ENCODE measurements around the gene CD44. TPM values are rescaled to one million over a fixed set of nuclear protein-coding genes. Genes with fewer than 3 reads are reported as not detected.
A peak's percentile ranks its signal among the peaks of the same experiment; 100 is the strongest.

The CD44 gene
- total and polyA plus RNA-seq, 8 donors, result 332 to 693 (median 504) TPM

DNA sequence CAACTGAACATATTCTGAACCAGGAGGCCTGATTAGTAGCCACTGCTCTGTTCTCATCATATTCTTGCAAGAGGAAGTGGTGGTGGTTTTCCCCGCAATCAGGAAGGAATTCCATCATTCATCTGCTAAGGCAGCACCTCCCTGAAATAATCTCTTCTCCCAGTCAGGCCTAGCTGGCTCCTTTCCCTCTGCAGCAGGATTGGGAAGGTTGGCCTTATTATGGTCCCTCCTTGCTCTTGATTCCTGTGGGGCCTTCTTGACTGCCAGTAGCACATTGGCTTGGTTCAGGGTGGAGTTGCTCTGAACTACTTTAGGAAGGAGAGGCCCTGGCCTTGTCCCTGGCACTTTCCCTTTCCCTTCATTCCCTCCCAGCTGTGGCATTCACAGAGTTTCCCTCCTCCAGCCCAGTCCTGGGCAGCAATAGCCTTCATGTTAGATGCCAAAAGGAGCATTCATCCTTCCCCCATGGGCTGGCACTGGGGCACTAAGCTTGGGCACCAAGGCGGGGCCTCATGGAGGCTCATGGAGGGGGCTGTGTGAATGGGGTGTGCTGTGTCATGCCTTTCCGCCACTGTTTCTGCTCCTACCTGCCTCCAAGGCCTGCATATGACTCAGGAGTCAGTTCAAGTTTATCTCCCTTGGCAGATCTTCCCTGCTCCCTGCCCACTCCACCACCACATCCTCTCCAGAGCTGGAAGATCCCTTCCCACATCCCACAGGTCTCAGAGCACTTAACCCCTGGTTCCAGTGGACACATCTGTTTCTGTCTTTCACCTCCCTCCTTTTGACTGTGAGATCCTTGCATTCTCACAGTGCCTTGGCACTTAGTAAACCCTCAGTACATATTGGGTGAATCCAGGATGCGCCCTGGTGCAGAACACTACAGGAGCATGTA lies 27.6 kb upstream of the CD44 start:
- no peak for TF ChIP-seq CTCF (IDR thresholded peaks at IDR 0.05)
- Histone ChIP-seq H3K27me3 (no peaks in the 10 kb centered on the region), H3K9me3 (no peaks in the 10 kb centered on the region), H3K4me3 (no peak overlapping the region), H3K27ac (peak overlapping the region in 1 of 2 donors; percentile 43), H3K36me3 (no peaks in the 10 kb centered on the region), H3K4me1 (peaks cover 0 to 21% of the 10 kb centered on the region in 2 donors)
- ATAC-seq (peak; percentile 53), DNase-seq (no peak)
- intact Hi-C loops (cut with DNase I), result no loop called here

- no peak for DNase-seq
- no peak overlapping the region for H3K4me3 ChIP-seq
- no peaks in the 10 kb centered on the region for H3K9me3 ChIP-seq
- H3K27ac ChIP-seq, result no peak overlapping the region
- ATAC-seq, result peak; percentile 37
- H3K36me3 ChIP-seq, result no peaks in the 10 kb centered on the region
- no peaks in the 10 kb centered on the region for H3K27me3 ChIP-seq
- no peak for TF ChIP-seq CTCF (IDR thresholded peaks at IDR 0.05)
- H3K4me1 ChIP-seq, result peaks cover 0 to 18% of the 10 kb centered on the region in 2 donors
- intact Hi-C loops (cut with DNase I), result no loop called here
Observed at GRCh38 chr11:35112056-35112845, 26.7 kb upstream of the CD44 start.

GRCh38 chr11:35112846-35113105 lies 26.2 kb upstream of the CD44 start:
- Histone ChIP-seq H3K36me3 (no peaks in the 10 kb centered on the region), H3K9me3 (no peaks in the 10 kb centered on the region), H3K4me1 (peaks cover 0 to 18% of the 10 kb centered on the region in 2 donors), H3K27me3 (no peaks in the 10 kb centered on the region), H3K4me3 (no peak overlapping the region), H3K27ac (no peak overlapping the region)
- DNase-seq (no peak), ATAC-seq (no peak)
- intact Hi-C loops (cut with DNase I), result no loop called here
- TF ChIP-seq CTCF (IDR thresholded peaks at IDR 0.05), result no peak

- no peak for ATAC-seq
- intact Hi-C loops (cut with DNase I), result no loop called here
- H3K36me3 ChIP-seq, result no peaks in the 10 kb centered on the region
- H3K27me3 ChIP-seq, result no peaks in the 10 kb centered on the region
- no peak for TF ChIP-seq CTCF (IDR thresholded peaks at IDR 0.05)
- no peaks in the 10 kb centered on the region for H3K9me3 ChIP-seq
- peaks cover 0 to 18% of the 10 kb centered on the region in 2 donors for H3K4me1 ChIP-seq
- no peak for DNase-seq
- no peak overlapping the region for H3K27ac ChIP-seq
- no peak overlapping the region for H3K4me3 ChIP-seq
Observed at GRCh38 chr11:35114906-35115687, 23.9 kb upstream of the CD44 start.

GRCh38 chr11:35115688-35116030 lies 23.3 kb upstream of the CD44 start:
- no peak for TF ChIP-seq CTCF (IDR thresholded peaks at IDR 0.05)
- DNase-seq (no peak), ATAC-seq (no peak)
- no peaks in the 10 kb centered on the region for H3K27me3 ChIP-seq
- H3K9me3 ChIP-seq, result no peaks in the 10 kb centered on the region
- no peak overlapping the region for H3K4me3 ChIP-seq
- H3K36me3 ChIP-seq, result no peaks in the 10 kb centered on the region
- H3K27ac ChIP-seq, result no peak overlapping the region
- peaks cover 0 to 13% of the 10 kb centered on the region in 2 donors for H3K4me1 ChIP-seq
- intact Hi-C loops (cut with DNase I), result no loop called here

Measured in left lung (tissue), 10 donors.